ENCODE results near the gene MEX3B. TPM values are rescaled to one million over a fixed set of nuclear protein-coding genes. Genes with fewer than 3 reads are reported as not detected.

The MEX3B gene
- total and polyA plus RNA-seq, 2 donors (not counting 3 experiments of a cell fraction or from before 2014, with no cell fraction given), result 11.0 to 22.6 TPM

DNA sequence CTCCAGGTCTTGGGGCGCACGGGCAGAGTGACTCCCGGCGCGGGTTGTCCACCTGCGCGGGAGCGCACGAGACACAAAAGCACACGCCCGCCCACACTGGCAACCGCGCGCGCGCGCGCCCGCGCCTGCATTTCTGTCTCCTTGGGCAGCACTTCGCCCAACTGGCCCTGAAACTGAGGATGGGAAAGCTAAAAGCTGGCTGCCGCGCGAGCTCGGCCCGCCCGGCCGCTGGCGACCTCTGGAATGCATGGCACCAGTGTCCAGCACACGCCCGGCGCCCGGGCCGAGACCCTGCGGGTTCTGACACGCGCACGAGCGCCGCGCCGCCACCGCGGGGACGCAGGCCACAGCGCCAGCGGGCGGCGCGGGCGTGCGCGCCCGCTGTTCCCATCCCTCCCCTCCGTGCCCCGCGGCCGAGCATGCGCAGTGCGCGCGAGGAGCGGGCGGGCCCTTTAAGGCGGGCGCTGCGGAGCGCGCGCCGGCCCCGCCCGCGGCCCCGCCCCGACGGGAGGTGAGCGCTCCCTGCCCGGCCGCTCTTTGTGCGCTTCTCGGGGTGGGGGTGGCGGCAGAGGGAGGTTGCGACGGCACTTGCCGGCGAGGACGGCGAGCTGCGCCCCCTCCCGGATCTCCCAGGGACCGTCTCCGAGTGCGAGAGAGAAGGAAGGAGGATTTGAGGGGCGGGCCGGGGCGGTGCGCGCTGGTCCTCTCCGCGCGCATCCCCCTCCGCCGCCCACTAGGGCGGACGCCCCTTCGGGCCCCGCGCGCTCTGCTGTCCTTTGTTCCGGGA, 1.0 kb upstream of the MEX3B start:
- Histone ChIP-seq H3K9ac (replicated peaks; ENCODE audit: extremely low read depth, insufficient read depth, low read length) (peak overlapping the region; percentile 98), H3K27me3 (ENCODE audit: control insufficient read depth in 2 of 2, insufficient read depth in 2 of 2, low read length in 2 of 2) (peaks cover 1 to 2% of the 10 kb centered on the region in 2 experiments), H3K4me2 (ENCODE audit: insufficient read depth, low read length) (peak overlapping the region; percentile 97), H3K4me1 (ENCODE audit: control insufficient read depth, extremely low read depth, insufficient read depth, low read length) (peaks cover 21% of the 10 kb centered on the region), H3K36me3 (ENCODE audit: control insufficient read depth in 2 of 2, extremely low read depth in 1 of 2, insufficient read depth in 2 of 2, low read length in 2 of 2) (peaks cover 7 to 8% of the 10 kb centered on the region in 2 experiments), H3K9me1 (replicated peaks; ENCODE audit: control insufficient read depth, extremely low read depth, insufficient read depth, low read length) (no peaks in the 10 kb centered on the region), H3K9me3 (replicated peaks; ENCODE audit: control insufficient read depth, insufficient read depth, low read length) (no peaks in the 10 kb centered on the region), H4K20me1 (replicated peaks; ENCODE audit: control insufficient read depth, extremely low read depth, insufficient read depth, low read length) (no peaks in the 10 kb centered on the region), H2AFZ (ENCODE audit: low read depth, low read length) (peak overlapping the region; percentile 92), H3K4me3 (replicated peaks in 1 of 3; ENCODE audit: insufficient read depth in 1 of 3, low read depth in 1 of 3, low read length in 3 of 3) (peak overlapping the region; percentile 84 to 97 (median 95)), H3K79me2 (ENCODE audit: control insufficient read depth, insufficient read depth, low read length) (peaks cover 18% of the 10 kb centered on the region), H3K27ac (ENCODE audit: insufficient read depth, low read depth, low read length) (peak overlapping the region; percentile 96)
- ChIA-PET POLR2A (interaction anchor here (1.0 to 1.4 kb wide), 2 partner anchors 66 to 543 kb away, joined by 3 to 5 read pairs; no protein-coding TSS in a partner anchor), CTCF (interaction anchor here (0.8 to 3.8 kb wide), 7 partner anchors 17 to 636 kb away, joined by 3 to 30 read pairs (median 3); no protein-coding TSS in a partner anchor)
- no TSS peak for BruUV-seq (replicated peaks)
- dilution Hi-C loops (cut with MboI; ENCODE audit: extremely low pct_ligation_motif_present, low sequenced_read_pairs), result no loop called here
- intact Hi-C loops (cut with micrococcal nuclease), result loop anchor here (1.0 to 10.0 kb wide), 13 partner anchors 48 to 1160 kb away; partner anchors contain the start of genes EFL1, HDGFL3, SAXO2 and STARD5
- FAIRE-seq (peak; percentile 54), DNase-seq (ENCODE audit: low read depth, low spot score) (peak; percentile 94)
- no peak for TF ChIP-seq GATA2 (IDR thresholded peaks at IDR 0.05; ENCODE audit: insufficient read depth, insufficient read length, low read depth, low read length)
- no peak for TF ChIP-seq MYC (IDR thresholded peaks at IDR 0.05; ENCODE audit: low read depth, low read length)
- TF ChIP-seq POLR2AphosphoS5 (IDR thresholded peaks at IDR 0.05; ENCODE audit: insufficient read depth, low read depth, low read length), result peak; percentile 54
- TF ChIP-seq JUN (IDR thresholded peaks at IDR 0.05; ENCODE audit: borderline replicate concordance, insufficient read depth, insufficient read length, low read depth), result no peak
- TF ChIP-seq, protein P1, sequence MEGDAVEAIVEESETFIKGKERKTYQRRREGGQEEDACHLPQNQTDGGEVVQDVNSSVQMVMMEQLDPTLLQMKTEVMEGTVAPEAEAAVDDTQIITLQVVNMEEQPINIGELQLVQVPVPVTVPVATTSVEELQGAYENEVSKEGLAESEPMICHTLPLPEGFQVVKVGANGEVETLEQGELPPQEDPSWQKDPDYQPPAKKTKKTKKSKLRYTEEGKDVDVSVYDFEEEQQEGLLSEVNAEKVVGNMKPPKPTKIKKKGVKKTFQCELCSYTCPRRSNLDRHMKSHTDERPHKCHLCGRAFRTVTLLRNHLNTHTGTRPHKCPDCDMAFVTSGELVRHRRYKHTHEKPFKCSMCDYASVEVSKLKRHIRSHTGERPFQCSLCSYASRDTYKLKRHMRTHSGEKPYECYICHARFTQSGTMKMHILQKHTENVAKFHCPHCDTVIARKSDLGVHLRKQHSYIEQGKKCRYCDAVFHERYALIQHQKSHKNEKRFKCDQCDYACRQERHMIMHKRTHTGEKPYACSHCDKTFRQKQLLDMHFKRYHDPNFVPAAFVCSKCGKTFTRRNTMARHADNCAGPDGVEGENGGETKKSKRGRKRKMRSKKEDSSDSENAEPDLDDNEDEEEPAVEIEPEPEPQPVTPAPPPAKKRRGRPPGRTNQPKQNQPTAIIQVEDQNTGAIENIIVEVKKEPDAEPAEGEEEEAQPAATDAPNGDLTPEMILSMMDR (IDR thresholded peaks at IDR 0.05; ENCODE audit: extremely low read depth in 1 of 2, insufficient read depth in 1 of 2, low read depth in 1 of 2, low read length in 2 of 2), result peak; percentile 73 to 85
- TF ChIP-seq POLR2A (IDR thresholded peaks at IDR 0.05; ENCODE audit: low read depth, low read length), result peak; percentile 79
- no peak for TF ChIP-seq EZH2 (IDR thresholded peaks at IDR 0.05; ENCODE audit: borderline replicate concordance, low read depth, low read length, severe bottlenecking)
- TF ChIP-seq FOS (IDR thresholded peaks at IDR 0.05; ENCODE audit: borderline replicate concordance, insufficient read depth, low read length), result no peak
- TF ChIP-seq, protein P2, sequence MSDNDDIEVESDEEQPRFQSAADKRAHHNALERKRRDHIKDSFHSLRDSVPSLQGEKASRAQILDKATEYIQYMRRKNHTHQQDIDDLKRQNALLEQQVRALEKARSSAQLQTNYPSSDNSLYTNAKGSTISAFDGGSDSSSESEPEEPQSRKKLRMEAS (IDR thresholded peaks at IDR 0.05; ENCODE audit: insufficient read depth, insufficient read length), result no peak
